Fibroblast of mammary gland (primary cell): ENCODE results near the gene XCR1.
A peak's percentile ranks its signal among the peaks of the same experiment; 100 is the strongest.
"Not testable (repeated sequence)": the region's sequence is repeated elsewhere in the genome, so short reads cannot be mapped to it uniquely, and the experiment has no call there.

Experiments
- DNase-seq: peaks from one replicate; pipeline ENCODE4 v3.0.0-alpha.2; 2010; ENCODE audit warnings: low read depth
- H3K4me3 ChIP-seq: 2 replicates; pipeline ENCODE4 v1.5.1; 2011; ENCODE audit warnings: low read depth, mild to moderate bottlenecking, low read length, moderate library complexity; ENCODE audit not compliant: control insufficient read depth
- TF ChIP-seq, protein P1 (sequence below): conservative IDR thresholded peaks from 2 replicates; pipeline ENCODE4 v1.5.1; 2011; ENCODE audit warnings: low read depth, low read length, inconsistent platforms; ENCODE audit not compliant: control insufficient read depth, insufficient read depth

Gene XCR1

DNA sequence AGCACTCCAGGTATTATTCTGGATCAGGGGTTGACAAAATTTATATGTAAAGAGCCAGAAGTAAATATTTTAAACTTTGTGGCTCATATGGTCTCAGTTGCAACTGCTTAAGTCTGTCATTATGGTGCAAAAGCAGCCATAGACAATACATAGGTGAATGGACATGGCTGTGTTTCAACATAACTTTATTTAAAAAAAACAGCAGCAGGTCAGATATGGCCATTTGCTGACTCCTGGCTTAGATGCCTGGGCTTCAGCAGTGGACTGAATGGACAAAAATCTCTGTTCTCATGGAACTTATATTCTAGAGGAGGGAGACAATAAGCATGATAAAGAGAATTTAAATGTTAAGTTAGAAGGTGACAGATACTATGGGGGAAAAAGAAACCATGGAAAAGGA is 20.0 kb downstream of the XCR1 start:
- TF ChIP-seq, protein P1, sequence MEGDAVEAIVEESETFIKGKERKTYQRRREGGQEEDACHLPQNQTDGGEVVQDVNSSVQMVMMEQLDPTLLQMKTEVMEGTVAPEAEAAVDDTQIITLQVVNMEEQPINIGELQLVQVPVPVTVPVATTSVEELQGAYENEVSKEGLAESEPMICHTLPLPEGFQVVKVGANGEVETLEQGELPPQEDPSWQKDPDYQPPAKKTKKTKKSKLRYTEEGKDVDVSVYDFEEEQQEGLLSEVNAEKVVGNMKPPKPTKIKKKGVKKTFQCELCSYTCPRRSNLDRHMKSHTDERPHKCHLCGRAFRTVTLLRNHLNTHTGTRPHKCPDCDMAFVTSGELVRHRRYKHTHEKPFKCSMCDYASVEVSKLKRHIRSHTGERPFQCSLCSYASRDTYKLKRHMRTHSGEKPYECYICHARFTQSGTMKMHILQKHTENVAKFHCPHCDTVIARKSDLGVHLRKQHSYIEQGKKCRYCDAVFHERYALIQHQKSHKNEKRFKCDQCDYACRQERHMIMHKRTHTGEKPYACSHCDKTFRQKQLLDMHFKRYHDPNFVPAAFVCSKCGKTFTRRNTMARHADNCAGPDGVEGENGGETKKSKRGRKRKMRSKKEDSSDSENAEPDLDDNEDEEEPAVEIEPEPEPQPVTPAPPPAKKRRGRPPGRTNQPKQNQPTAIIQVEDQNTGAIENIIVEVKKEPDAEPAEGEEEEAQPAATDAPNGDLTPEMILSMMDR, result no peak
- no peak for DNase-seq

DNA sequence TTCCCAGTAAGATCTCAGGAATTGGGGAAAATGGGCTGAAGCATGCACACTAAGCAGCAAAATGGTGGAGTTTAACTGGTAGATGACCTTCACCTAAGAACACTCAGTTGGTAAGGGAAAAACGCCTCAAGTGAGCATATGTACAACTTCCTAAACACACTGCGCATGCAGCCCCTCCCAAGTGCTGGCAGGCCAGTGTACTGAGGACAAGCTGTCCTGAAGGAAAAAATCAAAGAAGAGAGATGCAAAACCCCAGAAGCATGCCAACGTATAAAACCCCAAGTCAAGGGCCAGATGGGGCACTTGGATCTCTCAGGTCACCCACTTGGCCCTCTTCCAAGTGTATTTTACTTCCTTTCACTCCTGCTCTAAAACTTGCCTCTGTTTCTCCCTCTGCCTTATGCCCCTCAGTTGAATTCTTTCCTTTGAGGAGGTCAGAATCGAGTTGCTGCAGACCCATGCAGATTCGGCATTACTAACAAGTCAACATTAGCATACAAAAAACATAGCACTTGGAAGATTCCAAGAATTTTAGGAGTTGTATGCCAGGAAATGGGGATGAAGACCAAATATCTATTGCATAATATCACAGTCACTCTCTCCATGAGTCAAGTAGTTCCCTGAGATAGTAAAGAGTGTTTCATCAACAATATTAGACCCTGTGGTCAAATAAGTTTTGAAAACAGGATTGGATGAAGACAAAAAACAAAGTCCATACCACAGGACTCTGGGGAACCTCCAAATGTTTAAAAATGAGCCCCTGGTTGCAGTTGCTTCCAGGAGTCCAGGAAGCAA is 20.8 kb downstream of the XCR1 start:
- peak; percentile 94 for DNase-seq
- TF ChIP-seq, protein P1, result no peak
- no peak overlapping the region for H3K4me3 ChIP-seq

More for the DNA sequence above, 20.0 kb downstream of the XCR1 start:
- no peak overlapping the region for H3K4me3 ChIP-seq

DNA sequence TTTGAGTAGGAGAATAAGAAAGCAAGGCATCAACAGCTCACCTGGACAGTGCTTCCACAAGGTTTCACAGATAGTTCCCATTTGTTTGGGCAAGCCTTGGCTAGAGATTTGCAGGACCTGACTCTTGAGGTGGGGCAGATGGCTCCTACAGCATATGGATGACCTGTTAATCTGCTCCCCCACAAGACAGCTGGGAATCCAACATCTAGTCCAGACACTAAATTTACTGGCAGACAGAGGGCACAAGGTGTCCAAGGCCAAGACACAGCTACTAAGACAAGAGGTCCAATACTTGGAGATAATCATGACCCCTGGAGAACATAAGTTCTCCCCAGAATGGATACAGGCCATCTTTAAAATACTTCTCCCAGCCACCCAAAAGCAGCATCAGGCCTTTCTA is 23.6 kb downstream of the XCR1 start:
- not testable (repeated sequence) for DNase-seq, H3K4me3 ChIP-seq

DNA sequence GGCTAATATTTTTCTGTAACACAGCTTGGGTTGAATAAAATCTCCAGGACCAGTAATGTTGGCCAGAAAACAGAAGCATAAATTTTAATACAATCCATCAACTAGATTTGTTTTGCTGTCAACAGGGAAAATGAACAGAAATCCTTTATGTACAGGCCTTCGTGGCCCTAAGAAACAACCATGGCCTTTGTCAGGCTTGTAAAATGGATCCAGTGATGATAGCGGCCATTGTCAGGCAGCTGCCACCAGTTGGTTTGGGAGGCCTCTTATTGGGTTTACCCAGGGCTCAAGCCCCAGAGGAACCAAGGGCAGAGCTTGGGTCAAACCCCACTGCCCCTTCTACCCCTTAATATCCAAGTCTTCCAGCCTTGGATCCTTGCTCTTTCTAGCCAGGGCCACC is 26.1 kb downstream of the XCR1 start:
- DNase-seq, result no peak
- TF ChIP-seq, protein P1, result no peak

DNA sequence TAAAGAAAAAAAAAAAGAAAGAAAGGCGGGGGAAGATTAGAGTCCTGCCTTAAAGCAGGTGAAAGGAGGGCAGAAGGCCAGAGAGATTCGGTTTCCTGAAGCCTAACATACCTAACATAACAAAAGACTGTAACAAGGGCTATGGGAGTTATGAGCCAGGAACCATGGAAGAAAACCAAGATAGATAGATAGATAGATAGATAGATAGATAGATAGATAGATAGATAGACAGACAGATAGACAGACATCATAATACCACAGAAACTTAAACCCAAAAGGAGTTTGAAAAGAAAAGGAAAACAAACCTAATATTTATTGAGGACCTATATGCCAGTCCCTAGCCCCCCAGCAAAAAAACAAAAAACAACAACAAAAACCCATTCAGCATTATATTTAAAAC is 29.3 kb downstream of the XCR1 start:
- H3K4me3 ChIP-seq, result no peak overlapping the region
- DNase-seq, result no peak
- TF ChIP-seq, protein P1, result no peak

More for the DNA sequence above, 26.1 kb downstream of the XCR1 start:
- H3K4me3 ChIP-seq, result no peak overlapping the region

DNA sequence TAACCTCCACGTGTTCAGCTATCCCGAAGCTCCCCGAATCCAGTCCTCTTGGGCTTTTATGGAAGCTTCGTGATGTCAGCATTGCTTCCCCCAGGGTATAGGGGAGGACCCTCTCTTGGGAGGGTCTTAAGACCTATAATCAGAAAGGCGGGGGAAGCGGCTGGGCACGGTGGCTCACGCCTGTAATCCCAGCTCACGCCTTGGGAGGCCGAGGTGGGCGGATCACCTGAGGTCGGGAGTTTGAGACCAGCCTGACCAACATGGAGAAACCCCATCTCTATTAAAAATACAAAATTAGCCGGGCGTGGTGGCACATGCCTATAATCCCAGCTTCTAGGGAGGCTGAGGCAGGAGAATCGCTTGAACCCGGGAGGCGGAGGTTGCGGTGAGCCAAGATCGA is 29.8 kb downstream of the XCR1 start:
- not testable (repeated sequence) for DNase-seq, H3K4me3 ChIP-seq

DNA sequence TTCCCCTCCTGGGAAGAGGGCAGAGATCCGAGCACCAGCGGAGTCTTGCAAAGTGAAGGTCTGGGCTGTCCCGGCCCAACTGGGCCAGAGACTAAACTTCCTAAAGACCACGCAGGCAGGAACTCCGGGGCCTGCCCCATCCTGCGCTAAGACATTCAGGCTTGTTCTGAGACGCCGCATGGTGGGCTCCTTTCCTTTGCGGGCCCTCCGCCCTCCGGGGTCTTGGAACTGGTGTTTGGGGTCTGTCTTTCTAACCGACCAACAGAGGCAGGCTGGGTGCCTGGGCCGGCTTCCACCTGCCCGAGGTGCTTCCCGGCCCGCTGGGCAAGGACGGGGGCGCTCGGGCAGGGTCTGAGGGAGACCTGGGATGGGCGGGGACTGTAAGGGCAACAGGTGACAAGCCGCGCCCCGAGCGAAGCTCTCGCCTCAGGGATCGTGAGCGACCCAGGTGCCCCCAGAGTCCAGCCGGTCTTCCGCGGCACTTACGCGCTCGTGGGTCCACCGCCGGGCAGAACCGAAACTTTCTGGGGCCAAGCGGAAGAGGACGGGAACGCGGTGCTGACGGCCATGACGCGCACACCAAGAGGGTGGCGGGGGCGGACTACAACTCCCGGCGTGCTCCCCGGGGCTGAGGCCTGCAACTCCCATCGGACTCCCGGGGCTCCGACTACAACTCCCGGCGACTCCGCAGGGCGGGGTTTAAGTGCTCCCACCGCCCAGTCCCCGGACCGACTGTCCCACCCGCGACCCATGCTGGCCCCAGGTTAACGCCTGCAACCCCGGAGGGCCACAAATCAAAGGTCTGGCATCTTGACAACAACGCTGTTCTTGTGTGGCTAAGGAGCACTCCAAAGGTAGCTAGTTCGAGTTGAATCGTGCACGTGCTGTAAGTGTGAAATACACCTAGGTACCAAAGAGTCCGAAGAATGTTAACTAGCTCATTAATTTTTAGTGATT is 31.8 kb downstream of the XCR1 start, which contains the start of gene FYCO1:
FYCO1 (minus strand) TSS at position 589 of the 957 bp plus-strand sequence. CDS start 10,914 bp downstream, outside the sequence.
- peak; percentile 84 for DNase-seq
- TF ChIP-seq, protein P1, result no peak
- H3K4me3 ChIP-seq, result peak within 1 kb of the TSS; percentile 85
